Suprapubic skin (tissue), 4 donors: ENCODE data around the gene ECI1. TPM values are rescaled to one million over a fixed set of nuclear protein-coding genes. Genes with fewer than 3 reads are reported as not detected.
A peak's percentile ranks its signal among the peaks of the same experiment; 100 is the strongest.

Source experiments
- DNase-seq, 2 donors: peaks; one replicate each; pipeline ENCODE4 v3.0.0-alpha.2; 2019; ENCODE audit warnings: low spot score in 2 of 2
- H3K27ac ChIP-seq: fragments of 200-600 bp; sonication (generic); one replicate; pipeline ENCODE4 v1.5.1; 2019
- H3K27me3 ChIP-seq: fragments of 200-600 bp; sonication (generic); one replicate; pipeline ENCODE4 v1.5.1; 2019
- H3K36me3 ChIP-seq: fragments of 200-600 bp; sonication (generic); one replicate; pipeline ENCODE4 v1.5.1; 2019
- H3K4me1 ChIP-seq: fragments of 200-600 bp; sonication (generic); one replicate; pipeline ENCODE4 v1.5.1; 2019
- H3K4me3 ChIP-seq: fragments of 200-600 bp; sonication (generic); one replicate; pipeline ENCODE4 v1.5.1; 2019; ENCODE audit warnings: mild to moderate bottlenecking
- H3K9me3 ChIP-seq: fragments of 200-600 bp; sonication (generic); one replicate; pipeline ENCODE4 v1.5.1; 2019
- EP300 ChIP-seq: sonication (generic); formaldehyde crosslinking; IDR thresholded peaks from one replicate; pipeline ENCODE4 v1.6.1; 2017; ENCODE audit warnings: antibody characterized with exemption
- POLR2A ChIP-seq, 2 donors: fragments of 450-650 bp; IDR thresholded peaks; one replicate each; pipeline ENCODE4 v1.6.1; 2017; ENCODE audit warnings: antibody characterized with exemption in 2 of 2, mild to moderate bottlenecking in 2 of 2, moderate library complexity in 2 of 2
- POLR2AphosphoS5 ChIP-seq, 3 donors: sonication (generic); formaldehyde crosslinking; IDR thresholded peaks; one replicate each; pipeline ENCODE4 v1.6.1; 2017; ENCODE audit warnings: antibody characterized with exemption in 3 of 3
- WGBS: methylation state at CpG from one replicate; pipeline ENCODE4 v1.1.5; 2018; 5-methylcytosine and 5-hydroxymethylcytosine counted together
- total RNA-seq, 4 donors: library from RNA; depleted of rRNA; stranded (reverse); fragments of >200 nt; gene quantifications; one replicate each; pipeline ENCODE4 v1.1.0, GENCODE V29; 2016
- TF ChIP-seq, protein P1 (sequence below), 2 donors: fragments of 200-600 bp in 1 of 2; fragments of 450-650 bp in 1 of 2; sonication (generic) in 1 of 2; IDR thresholded peaks; one replicate each; pipeline ENCODE4 v1.5.1; 2016 to 2019; ENCODE audit warnings: antibody characterized with exemption in 2 of 2, mild to moderate bottlenecking in 1 of 2, moderate library complexity in 1 of 2

Gene ECI1
- total RNA-seq, 4 donors from 2014 or later, result 28.4 to 65.3 (median 47.2) TPM

DNA sequence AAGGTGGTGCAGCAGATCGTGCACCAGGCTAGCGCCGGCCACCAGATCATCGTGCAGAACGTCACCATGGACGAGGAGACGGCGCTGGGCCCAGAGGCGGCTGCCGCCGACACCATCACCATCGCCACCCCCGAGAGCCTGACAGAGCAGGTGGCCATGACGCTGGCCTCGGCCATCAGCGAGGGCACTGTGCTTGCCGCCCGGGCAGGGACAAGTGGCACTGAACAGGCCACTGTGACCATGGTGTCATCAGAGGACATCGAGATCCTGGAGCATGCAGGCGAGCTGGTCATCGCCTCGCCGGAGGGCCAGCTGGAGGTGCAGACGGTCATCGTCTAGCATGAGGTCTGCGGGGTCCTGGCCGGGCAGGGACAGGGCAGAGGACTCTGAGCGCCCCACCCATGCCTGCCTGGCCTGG, 16.1 kb downstream of the ECI1 start:
- Histone ChIP-seq H3K4me3 (no peak overlapping the region), H3K9me3 (no peaks in the 10 kb centered on the region), H3K36me3 (peaks cover 58% of the 10 kb centered on the region), H3K27me3 (peaks cover 19% of the 10 kb centered on the region), H3K27ac (no peak overlapping the region), H3K4me1 (peaks cover 39% of the 10 kb centered on the region)
- TF ChIP-seq POLR2AphosphoS5 (IDR thresholded peaks at IDR 0.05) (no peak), POLR2A (IDR thresholded peaks at IDR 0.05) (no peak), EP300 (no peak)
- TF ChIP-seq, protein P1, sequence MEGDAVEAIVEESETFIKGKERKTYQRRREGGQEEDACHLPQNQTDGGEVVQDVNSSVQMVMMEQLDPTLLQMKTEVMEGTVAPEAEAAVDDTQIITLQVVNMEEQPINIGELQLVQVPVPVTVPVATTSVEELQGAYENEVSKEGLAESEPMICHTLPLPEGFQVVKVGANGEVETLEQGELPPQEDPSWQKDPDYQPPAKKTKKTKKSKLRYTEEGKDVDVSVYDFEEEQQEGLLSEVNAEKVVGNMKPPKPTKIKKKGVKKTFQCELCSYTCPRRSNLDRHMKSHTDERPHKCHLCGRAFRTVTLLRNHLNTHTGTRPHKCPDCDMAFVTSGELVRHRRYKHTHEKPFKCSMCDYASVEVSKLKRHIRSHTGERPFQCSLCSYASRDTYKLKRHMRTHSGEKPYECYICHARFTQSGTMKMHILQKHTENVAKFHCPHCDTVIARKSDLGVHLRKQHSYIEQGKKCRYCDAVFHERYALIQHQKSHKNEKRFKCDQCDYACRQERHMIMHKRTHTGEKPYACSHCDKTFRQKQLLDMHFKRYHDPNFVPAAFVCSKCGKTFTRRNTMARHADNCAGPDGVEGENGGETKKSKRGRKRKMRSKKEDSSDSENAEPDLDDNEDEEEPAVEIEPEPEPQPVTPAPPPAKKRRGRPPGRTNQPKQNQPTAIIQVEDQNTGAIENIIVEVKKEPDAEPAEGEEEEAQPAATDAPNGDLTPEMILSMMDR (IDR thresholded peaks at IDR 0.05), result no peak
- no CpG with 5 or more reads among the region's 28 CpGs for WGBS
- DNase-seq, result peak in 1 of 2 donors; percentile 64

DNA sequence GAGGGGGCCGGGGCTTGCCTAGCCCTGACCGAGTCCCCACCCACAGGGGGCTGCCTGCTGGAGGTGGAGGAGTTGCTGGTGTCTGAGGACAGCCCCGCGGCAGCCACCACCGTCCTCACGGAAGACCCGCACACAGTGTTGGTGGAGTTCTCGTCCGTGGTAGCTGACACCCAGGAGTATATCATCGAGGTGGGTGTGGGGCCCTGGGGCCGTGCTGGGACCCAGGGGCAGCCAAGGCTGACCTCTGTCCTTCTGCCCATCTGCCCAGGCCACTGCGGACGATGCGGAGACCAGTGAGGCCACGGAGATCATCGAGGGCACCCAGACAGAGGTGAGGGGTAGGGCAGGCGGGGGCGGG, 16.6 kb downstream of the ECI1 start:
- Histone ChIP-seq H3K4me1 (peaks cover 39% of the 10 kb centered on the region), H3K27ac (no peak overlapping the region), H3K9me3 (no peaks in the 10 kb centered on the region), H3K36me3 (peaks cover 61% of the 10 kb centered on the region), H3K4me3 (no peak overlapping the region), H3K27me3 (peaks cover 19% of the 10 kb centered on the region)
- WGBS, result 69% methylated on average over 2 of the region's 18 CpGs
- TF ChIP-seq, protein P1 (IDR thresholded peaks at IDR 0.05), result no peak
- TF ChIP-seq EP300 (no peak), POLR2A (IDR thresholded peaks at IDR 0.05) (no peak), POLR2AphosphoS5 (IDR thresholded peaks at IDR 0.05) (no peak)
- no peak for DNase-seq

DNA sequence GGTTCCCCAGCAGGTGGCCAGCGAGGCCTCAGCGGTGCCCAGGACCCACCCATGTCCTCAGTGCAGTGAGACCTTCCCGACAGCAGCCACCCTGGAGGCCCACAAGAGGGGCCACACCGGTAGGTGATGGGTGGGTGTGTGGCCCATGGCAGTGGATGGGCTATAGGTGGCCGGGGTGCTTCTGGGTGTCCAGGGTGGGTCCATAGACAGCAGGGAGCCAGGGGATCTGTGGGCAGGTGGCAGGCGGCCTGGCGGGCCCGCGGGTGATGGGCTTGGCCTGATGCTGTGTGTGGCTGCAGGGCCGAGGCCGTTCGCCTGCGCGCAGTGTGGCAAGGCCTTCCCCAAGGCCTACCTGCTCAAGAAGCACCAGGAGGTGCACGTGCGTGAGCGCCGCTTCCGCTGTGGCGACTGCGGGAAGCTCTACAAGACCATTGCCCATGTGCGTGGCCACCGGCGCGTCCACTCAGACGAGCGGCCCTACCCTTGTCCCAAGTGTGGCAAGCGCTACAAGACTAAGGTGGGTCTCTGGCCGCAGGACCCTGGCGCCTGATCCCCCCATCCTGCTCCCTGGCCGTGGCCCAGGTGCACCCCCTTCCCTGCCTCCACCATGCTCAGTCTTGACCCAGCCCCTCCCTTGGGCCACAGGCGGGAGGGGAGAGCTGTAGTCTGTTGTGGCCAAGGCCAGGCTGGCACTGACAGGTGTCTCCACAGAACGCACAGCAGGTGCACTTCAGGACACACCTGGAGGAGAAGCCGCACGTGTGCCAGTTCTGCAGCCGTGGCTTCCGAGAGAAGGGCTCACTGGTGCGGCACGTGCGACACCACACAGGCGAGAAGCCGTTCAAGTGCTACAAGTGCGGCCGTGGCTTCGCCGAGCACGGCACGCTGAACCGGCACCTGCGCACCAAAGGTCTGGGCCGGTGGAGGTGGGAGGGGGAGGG, 17.2 kb downstream of the ECI1 start:
- Histone ChIP-seq H3K27me3 (peaks cover 19% of the 10 kb centered on the region), H3K9me3 (no peaks in the 10 kb centered on the region), H3K36me3 (peaks cover 64% of the 10 kb centered on the region), H3K27ac (no peak overlapping the region), H3K4me3 (no peak overlapping the region), H3K4me1 (peaks cover 39% of the 10 kb centered on the region)
- DNase-seq, result peak in 1 of 2 donors; percentile 62
- TF ChIP-seq EP300, result no peak
- no peak for TF ChIP-seq POLR2AphosphoS5 (IDR thresholded peaks at IDR 0.05)
- TF ChIP-seq, protein P1 (IDR thresholded peaks at IDR 0.05), result no peak
- no peak for TF ChIP-seq POLR2A (IDR thresholded peaks at IDR 0.05)
- WGBS, result 96% methylated on average over 13 of the region's 51 CpGs

DNA sequence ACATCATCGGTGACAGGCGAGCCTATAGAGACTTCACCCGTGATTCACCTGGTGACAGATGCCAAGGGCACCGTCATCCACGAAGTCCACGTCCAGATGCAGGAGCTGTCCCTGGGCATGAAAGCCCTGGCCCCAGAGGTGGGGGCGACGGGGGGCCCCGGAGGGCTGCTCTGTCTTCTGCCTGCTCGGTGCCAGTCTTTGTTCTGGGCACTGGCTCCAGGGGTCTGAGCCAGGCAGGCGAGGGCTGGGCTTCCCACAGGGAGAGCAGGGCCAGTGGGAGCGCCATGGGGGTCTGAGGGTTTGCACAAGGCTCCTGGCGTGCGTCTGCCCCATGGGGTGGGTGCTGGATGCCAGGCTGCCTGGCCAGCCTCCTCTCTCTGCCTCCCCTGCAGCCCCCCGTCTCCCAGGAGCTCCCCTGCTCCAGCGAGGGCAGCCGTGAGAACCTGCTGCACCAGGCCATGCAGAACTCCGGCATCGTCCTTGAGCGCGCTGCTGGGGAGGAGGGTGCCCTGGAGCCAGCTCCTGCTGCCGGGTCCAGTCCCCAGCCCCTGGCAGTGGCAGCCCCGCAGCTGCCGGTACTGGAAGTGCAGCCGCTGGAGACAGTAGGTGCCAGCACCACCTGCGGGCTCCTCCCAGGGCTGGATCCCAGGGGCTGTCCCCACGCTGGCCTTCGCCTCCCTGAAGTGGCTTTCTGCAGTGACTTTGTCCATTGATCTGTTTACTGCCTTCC, 18.2 kb downstream of the ECI1 start:
- H3K36me3 ChIP-seq, result peaks cover 74% of the 10 kb centered on the region

More for the DNA sequence above, 18.2 kb downstream of the ECI1 start:
- DNase-seq, result peak in 1 of 2 donors; percentile 62
- TF ChIP-seq POLR2AphosphoS5 (IDR thresholded peaks at IDR 0.05) (no peak), EP300 (no peak), POLR2A (IDR thresholded peaks at IDR 0.05) (no peak)
- TF ChIP-seq, protein P1 (IDR thresholded peaks at IDR 0.05), result no peak
- Histone ChIP-seq H3K27ac (no peak overlapping the region), H3K9me3 (no peaks in the 10 kb centered on the region), H3K4me3 (no peak overlapping the region), H3K4me1 (peaks cover 34% of the 10 kb centered on the region), H3K27me3 (peaks cover 19% of the 10 kb centered on the region)
- 100% methylated on average over 5 of the region's 28 CpGs for WGBS
